Keratinocyte (primary cell): Measurements from ENCODE around the gene RAD54L2.

Source experiments
- CTCF ChIP-seq, 3 experiments: IDR thresholded peaks in 1 of 3; conservative IDR thresholded peaks in 1 of 3; optimal IDR thresholded peaks in 1 of 3; 2 replicates in 2 of 3; 3 replicates in 1 of 3; pipeline versions ENCODE3 to v1.5.1; 2011; ENCODE audit warnings: low read length in 3 of 3, mild to moderate bottlenecking in 3 of 3, moderate library complexity in 2 of 3, control low read depth in 1 of 3, inconsistent platforms in 1 of 3; ENCODE audit not compliant: insufficient read depth in 2 of 3; ENCODE audit errors: extremely low read depth in 1 of 3
- EZH2 ChIP-seq: IDR thresholded peaks from one replicate; pipeline ENCODE4 v1.6.1; 2012; ENCODE audit warnings: inconsistent platforms, mild to moderate bottlenecking, low read length, moderate library complexity

DNA sequence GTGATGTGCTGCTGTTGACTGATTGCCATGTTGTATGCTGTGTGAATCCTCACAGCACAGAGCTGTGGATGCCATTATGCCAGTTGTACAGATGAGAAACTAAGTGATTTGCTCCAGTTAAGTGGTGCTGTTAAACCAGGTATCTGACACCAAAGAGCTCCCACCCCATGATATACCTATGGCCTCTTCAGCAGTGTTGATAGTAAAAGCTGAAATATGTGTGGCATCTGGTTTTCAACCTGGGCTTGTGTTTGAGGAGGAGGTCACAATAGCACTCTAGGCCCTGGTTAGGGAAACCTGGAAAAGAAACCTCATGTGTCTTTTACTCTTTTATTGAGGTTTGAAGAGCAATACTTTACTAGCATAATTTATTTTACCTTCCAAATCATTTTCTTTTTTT is 21.4 kb downstream of the RAD54L2 start:
- no peak for TF ChIP-seq CTCF (optimal IDR thresholded peaks at IDR 0.05 in 1 of 3, IDR thresholded peaks at IDR 0.05 in 1 of 3, conservative IDR thresholded peaks at IDR 0.05 in 1 of 3; ENCODE audit: extremely low read depth in 1 of 3, insufficient read depth in 2 of 3, low read length in 3 of 3)
- TF ChIP-seq EZH2: no peak
